Right ventricle myocardium inferior (tissue), 1 donor: ENCODE results near the gene SAP30BP. TPM values are rescaled to one million over a fixed set of nuclear protein-coding genes. Genes with fewer than 3 reads are reported as not detected.
"Not testable (repeated sequence)": the region's sequence is repeated elsewhere in the genome, so short reads cannot be mapped to it uniquely, and the experiment has no call there.

ENCODE experiments used
- ATAC-seq: fragments of 200-7000 bp; cut with Tn5 transposase; one replicate; pipeline ENCODE4 v1.9.1; 2020; ENCODE audit warnings: mild to moderate bottlenecking, moderate library complexity
- DNase-seq: peaks from one replicate; pipeline ENCODE4 v3.0.0; 2021; ENCODE audit errors: missing footprints
- intact Hi-C: fragments of 100-400 bp; cut with DNase I; formaldehyde crosslinking; loops from one replicate; pipeline ENCODE4 v1.11.0; 2022
- total RNA-seq: library from RNA; stranded (reverse); fragmentation: NEBNext Ultra II Directional; extraction: Animal tissue kit (Norgen Biotek cat#: 25700); gene quantifications from one replicate; pipeline ENCODE4 v1.2.1, GENCODE V29; 2021
- donor health status: DM: no; HTN: yes; CAD: no; lungs with severe emphysema.

The SAP30BP gene
- total RNA-seq, 1 donor from 2014 or later: 47.4 TPM

DNA sequence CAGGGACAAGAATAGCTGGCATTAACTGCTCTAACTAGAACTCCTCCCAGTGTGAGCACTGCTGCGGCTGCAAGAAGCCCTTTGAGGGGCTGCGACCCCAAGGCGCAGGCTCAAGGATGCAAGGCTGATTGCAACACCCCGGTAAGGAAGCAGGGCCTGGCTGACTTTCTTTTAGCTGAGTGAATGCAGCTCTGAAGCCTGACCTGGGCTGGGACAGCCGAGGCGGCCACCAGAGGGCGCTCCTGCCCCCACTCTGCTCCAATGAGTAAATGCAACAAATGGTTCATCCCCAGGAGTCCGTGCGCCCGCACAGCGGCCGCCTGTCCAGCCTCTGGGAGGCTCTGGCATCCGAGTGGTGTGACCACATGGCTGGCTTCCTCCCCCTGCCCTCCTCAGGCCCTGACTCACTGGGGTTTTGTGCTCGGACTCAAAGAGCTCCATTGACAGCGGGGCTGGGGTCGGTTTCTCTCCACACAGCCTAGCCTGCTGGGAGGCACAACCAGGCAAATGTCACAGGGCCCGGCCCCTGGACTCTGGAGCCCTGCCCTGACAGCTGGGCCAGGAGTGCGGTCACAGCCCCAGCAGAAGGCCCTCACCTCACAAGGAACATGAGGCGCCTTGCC, 34.2 kb upstream of the SAP30BP start, which contains the start of gene SMIM5:
Gene SMIM5, plus strand, starts transcription at position 572 of the 623 bp plus-strand sequence. CDS start 6,768 bp downstream, outside the sequence.
- intact Hi-C loops: loop anchor here (1.0 kb wide), 1 partner anchor 116 kb away; no protein-coding TSS in a partner anchor
- DNase-seq (peak; percentile 93), ATAC-seq (peak; percentile 78)

- DNase-seq: peak; percentile 92
- intact Hi-C loops: loop anchor here (1.0 to 2.0 kb wide), 2 partner anchors 61 to 116 kb away; no protein-coding TSS in a partner anchor
- peak; percentile 69 for ATAC-seq
Observed at GRCh38 chr17:75633486-75634375, 33.4 kb upstream of the SAP30BP start.

DNA sequence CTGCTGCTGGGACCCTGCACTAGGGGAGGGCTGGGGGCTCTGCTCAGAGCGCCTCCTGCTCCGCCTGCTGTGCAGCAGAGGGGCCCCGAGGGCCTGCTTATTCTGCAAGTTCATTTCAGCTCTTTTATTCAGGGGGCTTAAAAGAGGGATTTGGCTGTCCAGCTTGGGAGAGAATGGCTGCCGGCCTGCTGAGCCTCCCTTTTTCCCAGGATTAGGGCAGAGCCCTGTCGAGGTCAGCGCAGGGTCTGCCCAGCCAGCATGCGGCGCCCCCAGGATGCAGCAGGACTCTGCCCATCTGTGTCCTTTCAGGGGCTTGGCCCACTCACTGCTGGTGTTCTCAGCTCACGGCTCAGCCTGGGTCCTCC, 32.8 kb upstream of the SAP30BP start:
- peak; percentile 44 for DNase-seq
- intact Hi-C loops: loop anchor here (2.0 kb wide), 1 partner anchor 60 kb away; no protein-coding TSS in a partner anchor
- ATAC-seq: no peak

DNA sequence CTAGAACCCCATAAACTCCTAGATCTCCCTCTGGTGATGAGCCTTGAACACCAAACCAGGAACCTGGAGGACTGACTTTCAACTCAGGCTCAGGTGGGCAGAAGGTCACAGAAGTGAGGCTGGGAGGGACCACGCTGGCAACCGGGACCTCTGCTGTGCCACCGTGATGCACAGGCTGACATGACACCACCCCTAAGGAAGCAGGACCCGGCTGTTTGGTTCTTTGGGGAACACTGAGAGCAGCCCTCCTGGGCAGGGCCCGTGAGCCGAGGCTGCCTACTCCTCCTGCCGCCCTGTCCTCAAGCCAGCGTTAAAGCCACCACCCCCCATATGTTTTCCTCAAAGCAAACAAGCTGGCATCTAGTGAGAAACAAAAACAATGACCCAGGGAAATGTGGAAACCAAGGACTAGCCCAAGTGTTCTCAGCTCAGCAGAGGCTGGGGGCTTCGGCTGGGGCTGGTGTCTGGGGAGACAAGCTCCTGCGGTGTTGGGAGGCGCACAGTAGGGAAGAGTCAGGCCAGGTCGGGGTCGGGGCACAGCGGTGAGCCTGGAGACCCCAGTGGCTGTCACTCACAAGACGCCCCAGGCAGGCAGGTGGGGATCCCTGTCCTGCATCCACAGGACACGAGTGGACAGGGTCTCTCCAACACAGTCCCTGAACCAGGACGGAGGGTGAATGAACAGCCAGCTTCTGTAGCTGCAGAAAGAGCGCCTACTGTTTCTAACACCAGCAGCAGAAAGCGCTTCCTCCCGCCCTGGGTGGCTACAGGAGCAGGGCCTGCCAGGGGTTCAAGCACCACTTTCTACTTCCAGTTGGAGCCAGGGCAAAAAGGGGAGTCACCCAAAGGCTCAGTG, 32.2 kb upstream of the SAP30BP start:
- DNase-seq (peak; percentile 37), ATAC-seq (no peak)
- intact Hi-C loops: loop anchor here (2.0 kb wide), 1 partner anchor 60 kb away; no protein-coding TSS in a partner anchor

- intact Hi-C loops: loop anchor here (2.0 kb wide), 1 partner anchor 59 kb away; no protein-coding TSS in a partner anchor
Observed at GRCh38 chr17:75635610-75636202, 31.4 kb upstream of the SAP30BP start.

DNA sequence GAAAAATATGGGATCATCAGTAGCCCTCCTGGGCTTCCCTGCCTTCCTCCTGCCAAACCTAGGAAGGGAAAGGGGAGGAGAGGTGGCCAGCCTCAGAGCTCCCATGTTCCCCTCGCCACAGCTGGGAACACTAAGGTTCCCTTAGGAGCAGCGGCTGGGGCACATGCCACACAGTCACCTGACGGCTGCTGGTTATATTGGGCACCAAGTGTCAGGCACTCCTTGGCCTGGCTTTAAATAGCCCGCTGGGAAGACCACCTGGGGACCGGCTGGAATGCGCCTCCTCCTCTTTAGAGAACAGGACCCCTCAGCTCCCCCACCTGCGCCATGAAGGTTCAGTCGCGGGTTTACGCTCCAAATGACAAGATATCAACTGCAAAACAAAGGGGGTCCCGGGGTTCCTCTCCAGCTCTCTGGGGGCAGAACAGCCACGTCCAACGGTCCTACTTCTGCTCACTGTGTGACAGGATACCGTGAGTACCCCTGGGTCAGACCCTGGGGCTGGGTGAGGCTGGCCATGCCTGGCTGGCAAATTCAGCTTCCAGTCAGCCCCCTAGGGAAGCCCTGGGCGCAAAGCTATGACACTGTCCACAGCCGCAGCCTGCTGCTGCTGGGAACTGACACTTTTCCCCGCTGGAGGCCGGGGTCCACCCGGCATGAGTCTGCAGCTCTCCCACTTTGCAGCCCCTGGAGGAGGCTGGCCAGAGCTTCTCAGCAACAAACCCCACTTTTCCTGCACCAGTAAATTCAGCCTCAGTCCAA, 30.6 kb upstream of the SAP30BP start:
- DNase-seq (peak; percentile 64), ATAC-seq (peak; percentile 51)
- intact Hi-C loops: no loop called here

More at GRCh38 chr17:75635610-75636202, 31.4 kb upstream of the SAP30BP start:
- peak; percentile 76 for DNase-seq
- peak; percentile 18 for ATAC-seq

DNA sequence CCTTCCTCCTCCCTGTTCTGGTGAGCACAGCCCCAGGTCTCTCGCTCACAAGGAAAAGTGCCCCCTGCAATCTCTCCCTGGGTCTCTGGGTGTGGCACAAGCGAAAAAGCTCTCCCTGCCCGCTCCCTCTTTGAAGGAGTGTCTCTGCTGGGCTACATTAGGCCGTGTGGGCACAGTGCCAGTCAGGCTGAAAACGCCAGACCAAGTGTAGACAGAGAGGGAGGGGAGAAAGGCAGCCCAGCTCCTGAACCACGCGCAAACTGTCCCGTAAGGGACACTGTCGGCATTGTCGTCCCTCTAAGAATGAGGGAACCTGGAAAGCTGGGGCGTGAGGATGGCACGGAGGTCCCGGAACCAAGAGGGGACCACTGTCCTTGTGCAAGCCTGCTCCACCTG, 30.0 kb upstream of the SAP30BP start:
- intact Hi-C loops: no loop called here
- ATAC-seq (peak; percentile 17), DNase-seq (peak; percentile 83)

DNA sequence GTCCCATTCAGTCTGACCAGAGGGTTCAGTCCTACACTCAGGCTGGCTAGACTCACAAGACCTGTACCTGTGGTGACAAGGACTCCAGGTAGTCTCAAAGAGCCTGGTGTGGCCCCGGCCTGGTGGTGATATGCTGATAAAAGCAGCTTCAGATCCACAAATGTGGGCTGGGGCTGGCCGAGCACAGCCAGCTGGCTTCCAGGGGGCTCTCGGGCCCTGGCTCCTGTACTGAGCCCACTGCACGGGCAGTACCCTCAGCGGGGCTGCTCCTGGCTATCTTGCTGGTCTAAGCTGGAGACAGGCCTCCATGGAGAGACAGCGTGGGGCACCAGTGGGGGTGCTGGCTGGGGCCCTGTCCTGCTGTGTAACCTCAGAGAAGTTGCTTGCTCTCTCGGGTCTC, 29.6 kb upstream of the SAP30BP start:
- DNase-seq: peak; percentile 53
- no peak for ATAC-seq
- intact Hi-C loops: no loop called here

DNA sequence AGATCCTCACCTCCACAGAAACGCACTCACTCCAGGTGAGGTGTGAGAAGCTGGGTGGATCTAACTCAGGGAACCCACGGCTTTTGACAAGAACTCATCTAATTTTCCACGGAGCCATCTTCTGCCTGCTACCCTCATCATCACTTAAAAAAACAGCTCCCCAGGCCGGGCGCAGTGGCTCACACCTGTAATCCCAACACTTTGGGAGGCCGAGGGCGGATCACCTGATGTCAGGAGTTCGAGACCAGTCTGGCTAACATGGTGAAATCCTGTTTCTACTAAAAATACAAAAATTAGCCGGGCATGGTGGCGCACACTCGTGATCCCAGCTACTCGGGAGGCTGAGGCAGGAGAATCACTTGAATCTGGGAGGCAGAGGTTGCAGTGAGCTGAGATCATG, 29.1 kb upstream of the SAP30BP start:
- ATAC-seq, intact Hi-C loops, DNase-seq: not testable (repeated sequence)

- no peak for DNase-seq
- intact Hi-C loops: no loop called here
Observed at GRCh38 chr17:75638893-75639292, 28.2 kb upstream of the SAP30BP start.

GRCh38 chr17:75639327-75639726, 27.8 kb upstream of the SAP30BP start:
- ATAC-seq: no peak
- intact Hi-C loops: no loop called here
- no peak for DNase-seq

More at GRCh38 chr17:75638893-75639292, 28.2 kb upstream of the SAP30BP start:
- ATAC-seq: no peak

- intact Hi-C loops: no loop called here
- ATAC-seq (no peak), DNase-seq (no peak)
Observed at GRCh38 chr17:75639771-75640555, 27.2 kb upstream of the SAP30BP start.

- DNase-seq: peak; percentile 40
- intact Hi-C loops: no loop called here
Observed at GRCh38 chr17:75640556-75641119, 26.5 kb upstream of the SAP30BP start.

DNA sequence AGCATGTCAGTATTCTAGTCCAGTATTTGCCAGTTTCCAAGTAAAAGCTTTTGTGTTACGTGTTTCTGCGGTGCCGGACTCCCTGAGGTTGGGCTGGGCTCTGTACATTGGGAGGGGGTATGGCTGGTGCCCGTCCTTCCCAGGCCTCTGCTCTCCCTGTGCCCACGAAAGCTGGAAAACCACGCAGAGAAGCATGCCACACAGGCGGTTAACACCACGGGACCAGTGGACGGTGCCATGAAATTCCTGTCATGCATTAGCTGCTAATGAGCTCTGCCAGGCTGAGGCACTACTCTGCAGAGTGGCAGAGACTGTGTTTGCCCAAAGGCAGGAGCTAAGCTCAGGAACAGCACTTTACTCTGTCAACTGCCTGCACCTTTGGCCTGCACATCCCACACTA, 25.8 kb upstream of the SAP30BP start:
- DNase-seq: peak; percentile 27
- ATAC-seq: peak; percentile 78
- intact Hi-C loops: no loop called here

More at GRCh38 chr17:75640556-75641119, 26.5 kb upstream of the SAP30BP start:
- ATAC-seq: no peak

GRCh38 chr17:75642182-75642783, 24.9 kb upstream of the SAP30BP start:
- intact Hi-C loops: no loop called here
- ATAC-seq: no peak
- peak; percentile 15 for DNase-seq
